Prostate gland (tissue), 2 donors: ENCODE measurements around the gene PTRHD1. TPM values are rescaled to one million over a fixed set of nuclear protein-coding genes. Genes with fewer than 3 reads are reported as not detected.
"Not testable (repeated sequence)": the region's sequence is repeated elsewhere in the genome, so short reads cannot be mapped to it uniquely, and the experiment has no call there.

Source experiments
- DNase-seq: peaks from one replicate; pipeline ENCODE4 v3.0.0-alpha.2; 2019; ENCODE audit warnings: low spot score
- H3K27ac ChIP-seq, 2 donors: fragments of 200-600 bp; sonication (generic); 2 replicates each; pipeline ENCODE4 v1.5.1; 2017 to 2019
- H3K27me3 ChIP-seq: fragments of 200-600 bp; sonication (generic); replicated peaks from 2 replicates; pipeline ENCODE4 v1.5.1; 2019; ENCODE audit not compliant: insufficient read depth
- H3K36me3 ChIP-seq, 2 donors: fragments of 200-600 bp; sonication (generic); 1 replicate in 1 of 2; 2 replicates in 1 of 2; pipeline versions ENCODE4 v1.5.1 to v1.8.1; 2017 to 2019
- H3K4me1 ChIP-seq: fragments of 200-600 bp; sonication (generic); replicated peaks from 2 replicates; pipeline ENCODE4 v1.5.1; 2019
- H3K4me3 ChIP-seq, 2 donors: fragments of 200-600 bp; sonication (generic); 2 replicates each; pipeline ENCODE4 v1.5.1; 2017 to 2019
- H3K9me3 ChIP-seq: fragments of 200-600 bp; sonication (generic); 2 replicates; pipeline ENCODE4 v1.5.1; 2017
- CTCF ChIP-seq, 4 experiments: fragments of 200-600 bp in 2 of 4; fragments of 450-650 bp in 2 of 4; sonication (generic) in 2 of 4; IDR thresholded peaks; 1 replicate in 3 of 4; 2 replicates in 1 of 4; pipeline ENCODE4 v1.5.1; 2016 to 2019; ENCODE audit warnings: antibody characterized with exemption in 4 of 4, mild to moderate bottlenecking in 2 of 4, moderate library complexity in 2 of 4
- POLR2A ChIP-seq: fragments of 450-650 bp; IDR thresholded peaks from one replicate; pipeline ENCODE4 v1.6.1; 2016; ENCODE audit warnings: antibody characterized with exemption, mild to moderate bottlenecking
- POLR2AphosphoS5 ChIP-seq: sonication (generic); formaldehyde crosslinking; IDR thresholded peaks from one replicate; pipeline ENCODE4 v1.6.1; 2017; ENCODE audit warnings: antibody characterized with exemption
- WGBS: methylation state at CpG from one replicate; pipeline ENCODE4 v1.1.5; 2018; 5-methylcytosine and 5-hydroxymethylcytosine counted together
- intact Hi-C: fragments of 100-400 bp; cut with DNase I; formaldehyde crosslinking; loops from one replicate; pipeline ENCODE4 v1.14.2; 2022
- total RNA-seq, 2 donors: library from RNA; depleted of rRNA; stranded (reverse); fragments of >200 nt; gene quantifications; one replicate each; pipeline ENCODE4 v1.1.0, GENCODE V29; 2016

The PTRHD1 gene
- total RNA-seq, 2 donors from 2014 or later: 33.9 to 38.6 TPM

GRCh38 chr2:24839729-24840128 lies 46.5 kb upstream of the PTRHD1 start:
- H3K27ac ChIP-seq: no peak overlapping the region
- no peaks in the 10 kb centered on the region for H3K9me3 ChIP-seq
- DNase-seq: no peak
- WGBS: 86% methylated on average over 15 of the region's 15 CpGs
- no peak overlapping the region for H3K4me3 ChIP-seq
- intact Hi-C loops: loop anchor here (10.0 kb wide), 1 partner anchor 295 kb away; no protein-coding TSS in a partner anchor
- no peaks in the 10 kb centered on the region for H3K36me3 ChIP-seq
- no peaks in the 10 kb centered on the region for H3K4me1 ChIP-seq
- no peaks in the 10 kb centered on the region for H3K27me3 ChIP-seq
- TF ChIP-seq POLR2A: no peak
- TF ChIP-seq CTCF (IDR thresholded peaks at IDR 0.05): no peak
- no peak for TF ChIP-seq POLR2AphosphoS5

- intact Hi-C loops: loop anchor here (10.0 kb wide), 1 partner anchor 296 kb away; no protein-coding TSS in a partner anchor
- no peak overlapping the region for H3K27ac ChIP-seq
- no peaks in the 10 kb centered on the region for H3K9me3 ChIP-seq
- H3K4me3 ChIP-seq: no peak overlapping the region
- H3K36me3 ChIP-seq: no peaks in the 10 kb centered on the region
- 93% methylated on average over 18 of the region's 18 CpGs for WGBS
- H3K27me3 ChIP-seq: no peaks in the 10 kb centered on the region
- no peaks in the 10 kb centered on the region for H3K4me1 ChIP-seq
- TF ChIP-seq POLR2A: no peak
- no peak for TF ChIP-seq POLR2AphosphoS5
- no peak for TF ChIP-seq CTCF (IDR thresholded peaks at IDR 0.05)
- DNase-seq: no peak
Measured at GRCh38 chr2:24838541-24838940, 45.4 kb upstream of the PTRHD1 start.

GRCh38 chr2:24837996-24838513 lies 44.9 kb upstream of the PTRHD1 start:
- WGBS: 89% methylated on average over 5 of the region's 5 CpGs
- no peak for DNase-seq
- Histone ChIP-seq H3K9me3 (no peaks in the 10 kb centered on the region), H3K27ac (no peak overlapping the region), H3K4me3 (no peak overlapping the region), H3K4me1 (no peaks in the 10 kb centered on the region), H3K36me3 (no peaks in the 10 kb centered on the region), H3K27me3 (no peaks in the 10 kb centered on the region)
- TF ChIP-seq POLR2AphosphoS5 (no peak), POLR2A (no peak), CTCF (IDR thresholded peaks at IDR 0.05) (no peak)
- intact Hi-C loops: loop anchor here (10.0 kb wide), 1 partner anchor 297 kb away; no protein-coding TSS in a partner anchor

GRCh38 chr2:24836706-24837105 lies 43.5 kb upstream of the PTRHD1 start:
- Histone ChIP-seq H3K27me3 (no peaks in the 10 kb centered on the region), H3K9me3 (no peaks in the 10 kb centered on the region), H3K36me3 (no peaks in the 10 kb centered on the region), H3K27ac (no peak overlapping the region), H3K4me1 (no peaks in the 10 kb centered on the region), H3K4me3 (no peak overlapping the region)
- DNase-seq: no peak
- WGBS: 94% methylated on average over 9 of the region's 9 CpGs
- intact Hi-C loops: loop anchor here (10.0 kb wide), 1 partner anchor 298 kb away; no protein-coding TSS in a partner anchor
- no peak for TF ChIP-seq POLR2A
- no peak for TF ChIP-seq POLR2AphosphoS5
- no peak for TF ChIP-seq CTCF (IDR thresholded peaks at IDR 0.05)

GRCh38 chr2:24836206-24836605 lies 43.0 kb upstream of the PTRHD1 start:
- Histone ChIP-seq H3K36me3 (no peaks in the 10 kb centered on the region), H3K4me3 (no peak overlapping the region), H3K27me3 (no peaks in the 10 kb centered on the region), H3K27ac (no peak overlapping the region), H3K9me3 (no peaks in the 10 kb centered on the region), H3K4me1 (no peaks in the 10 kb centered on the region)
- 94% methylated on average over 8 of the region's 8 CpGs for WGBS
- intact Hi-C loops: loop anchor here (10.0 kb wide), 1 partner anchor 299 kb away; no protein-coding TSS in a partner anchor
- TF ChIP-seq POLR2AphosphoS5: no peak
- no peak for TF ChIP-seq POLR2A
- TF ChIP-seq CTCF (IDR thresholded peaks at IDR 0.05): no peak
- no peak for DNase-seq

- not testable (repeated sequence) for H3K27ac ChIP-seq, H3K9me3 ChIP-seq, H3K36me3 ChIP-seq, H3K4me1 ChIP-seq, H3K27me3 ChIP-seq, H3K4me3 ChIP-seq, DNase-seq
- 87% methylated on average over 8 of the region's 8 CpGs for WGBS
- intact Hi-C loops: loop anchor here (10.0 kb wide), 1 partner anchor 299 kb away; no protein-coding TSS in a partner anchor
Measured at GRCh38 chr2:24835411-24835810, 42.2 kb upstream of the PTRHD1 start.
